HepG2 (cell line): Measurements from ENCODE around the gene SLC15A5. TPM values are rescaled to one million over a fixed set of nuclear protein-coding genes. Genes with fewer than 3 reads are reported as not detected.

Experiments used
- ATAC-seq: fragments of 200-7000 bp; cut with Tn5 transposase; 3 replicates; pipeline ENCODE4 v1.9.1; 2020; ENCODE audit warnings: mild to moderate bottlenecking, moderate library complexity
- BruUV-seq: library from RNA; stranded (reverse); fragments of 400-500 nt; replicated peaks from 2 replicates; lab custom pipeline; 2021; lab: Mats Ljungman, UMichigan
- CTCF ChIA-PET: fragments of 300-600 bp; formaldehyde crosslinking; extraction: SDS; loops from one replicate; lab custom pipeline; 2021; ENCODE audit warnings: low total read pairs, inconsistent platforms, low intra/inter-chr PET ratio; lab: Yijun Ruan, JAX
- POLR2A ChIA-PET: fragments of 350-600 bp; sonication (Branson Sonifier 250); formaldehyde crosslinking; loops from one replicate; lab custom pipeline; 2020; ENCODE audit warnings: antibody characterized with exemption, inconsistent platforms; lab: Yijun Ruan, JAX
- DNase-seq: peaks from one replicate; pipeline ENCODE4 v3.0.0-alpha.2; 2015; ENCODE audit warnings: low spot score
- FAIRE-seq: peaks from 3 replicates; lab custom pipeline; 2011; peaks lifted over from hg19 to GRCh38; lab: Jason Lieb, UNC
- H2AFZ ChIP-seq: one replicate; pipeline ENCODE4 v1.6.1; 2011; ENCODE audit warnings: low read length, inconsistent platforms
- H3K27ac ChIP-seq: fragments of 300-600 bp; 3 replicates; pipeline ENCODE4 v1.8.0; 2011; ENCODE audit warnings: mixed run types, mild to moderate bottlenecking, mixed read lengths, low read length, inconsistent platforms; ENCODE audit not compliant: insufficient read depth; ENCODE audit errors: extremely low read length
- H3K27me3 ChIP-seq, 2 experiments: fragments of 200-600 bp in 1 of 2; 2 replicates in 1 of 2; 3 replicates in 1 of 2; pipeline versions ENCODE4 v1.6.0 to v1.8.0; 2011; ENCODE audit warnings: low read length in 2 of 2, mild to moderate bottlenecking in 2 of 2, moderate library complexity in 2 of 2, inconsistent platforms in 1 of 2; ENCODE audit not compliant: insufficient read depth in 2 of 2, control insufficient read depth in 1 of 2
- H3K36me3 ChIP-seq, 2 experiments: fragments of 200-600 bp in 1 of 2; replicated peaks in 1 of 2; 2 replicates in 1 of 2; 3 replicates in 1 of 2; pipeline versions ENCODE4 v1.5.1 to v1.8.0; 2011; ENCODE audit warnings: low read length in 2 of 2, inconsistent platforms in 1 of 2; ENCODE audit not compliant: insufficient read depth in 2 of 2, control insufficient read depth in 1 of 2
- H3K4me1 ChIP-seq: 2 replicates; pipeline ENCODE4 v1.5.1; 2012; ENCODE audit warnings: low read length, inconsistent platforms; ENCODE audit not compliant: insufficient read depth
- H3K4me2 ChIP-seq: 2 replicates; pipeline ENCODE4 v1.6.0; 2011; ENCODE audit warnings: low read depth, low read length, inconsistent platforms
- H3K4me3 ChIP-seq, 3 experiments: fragments of 200-600 bp in 1 of 3; sonication (generic), shearing (Covaris generic) in 1 of 3; replicated peaks in 1 of 3; 2 replicates each; pipeline ENCODE4 v1.5.1; 2011 to 2016; ENCODE audit warnings: low read length in 3 of 3, inconsistent platforms in 2 of 3, low read depth in 2 of 3, mild to moderate bottlenecking in 2 of 3, control low read depth in 1 of 3, mixed read lengths in 1 of 3; ENCODE audit not compliant: insufficient read depth in 1 of 3
- H3K79me2 ChIP-seq: one replicate; pipeline ENCODE4 v1.6.1; 2011; ENCODE audit warnings: low read length, inconsistent platforms; ENCODE audit not compliant: insufficient read depth
- H3K9ac ChIP-seq: 2 replicates; pipeline ENCODE4 v1.6.0; 2011; ENCODE audit warnings: mild to moderate bottlenecking, low read depth, low read length, inconsistent platforms; ENCODE audit not compliant: insufficient read depth
- H3K9me3 ChIP-seq: 2 replicates; pipeline ENCODE4 v1.5.1; 2012; ENCODE audit warnings: mild to moderate bottlenecking, low read length
- H4K20me1 ChIP-seq: 2 replicates; pipeline ENCODE4 v1.6.0; 2011; ENCODE audit warnings: inconsistent platforms, mild to moderate bottlenecking, low read length, moderate library complexity; ENCODE audit not compliant: insufficient read depth
- BHLHE40 ChIP-seq: IDR thresholded peaks from 2 replicates; pipeline ENCODE4 v1.6.1; 2011; ENCODE audit warnings: low read length, improper control_type of control experiment
- CENPT ChIP-seq: sonication (generic); formaldehyde crosslinking; IDR thresholded peaks from 2 replicates; pipeline ENCODE4 v1.8.0; 2022; ENCODE audit warnings: low read depth, mild to moderate bottlenecking, moderate library complexity, missing genetic modification reagents
- NBN ChIP-seq: fragments of 450-650 bp; conservative IDR thresholded peaks from 2 replicates; pipeline ENCODE4 v1.6.1; 2017
- NCOA5 ChIP-seq: sonication (generic); formaldehyde crosslinking; IDR thresholded peaks from 2 replicates; pipeline ENCODE4 v1.4.0; 2020; ENCODE audit warnings: missing genetic modification reagents
- SKI ChIP-seq: fragments of 450-650 bp; IDR thresholded peaks from one replicate; pipeline ENCODE4 v1.6.1; 2018; ENCODE audit warnings: mild to moderate bottlenecking; ENCODE audit not compliant: partially characterized antibody
- SOX5 ChIP-seq: IDR thresholded peaks from 2 replicates; pipeline ENCODE4 v1.6.1; 2016; ENCODE audit warnings: borderline replicate concordance
- SP2 ChIP-seq: sonication (generic); formaldehyde crosslinking; IDR thresholded peaks from 2 replicates; pipeline ENCODE4 v1.5.1; 2020; ENCODE audit warnings: mild to moderate bottlenecking, missing genetic modification reagents
- U2AF1 ChIP-seq: fragments of 200-400 bp; formaldehyde crosslinking; optimal IDR thresholded peaks from 2 replicates; pipeline ENCODE3; 2017; ENCODE audit warnings: mild to moderate bottlenecking, low read depth, low read length
- ZFP62 ChIP-seq: sonication (generic); formaldehyde crosslinking; IDR thresholded peaks from 2 replicates; pipeline ENCODE4 v1.4.0; 2020; ENCODE audit warnings: missing genetic modification reagents
- ZNF124 ChIP-seq: sonication (generic); formaldehyde crosslinking; IDR thresholded peaks from 2 replicates; pipeline ENCODE4 v1.4.0; 2020; ENCODE audit warnings: missing genetic modification reagents
- ZNF235 ChIP-seq: sonication (generic); formaldehyde crosslinking; IDR thresholded peaks from 2 replicates; pipeline ENCODE4 v1.8.1; 2023; ENCODE audit warnings: mild to moderate bottlenecking, missing genetic modification reagents, borderline replicate concordance
- ZNF430 ChIP-seq: sonication (generic); formaldehyde crosslinking; IDR thresholded peaks from 2 replicates; pipeline ENCODE4 v1.9.0; 2021; ENCODE audit warnings: mild to moderate bottlenecking, missing genetic modification reagents
- ZNF441 ChIP-seq: sonication (generic); formaldehyde crosslinking; IDR thresholded peaks from 2 replicates; pipeline ENCODE4 v1.7.0; 2021; ENCODE audit warnings: missing genetic modification reagents, borderline replicate concordance
- ZNF749 ChIP-seq: sonication (generic); formaldehyde crosslinking; IDR thresholded peaks from 2 replicates; pipeline ENCODE4 v1.8.0; 2022; ENCODE audit warnings: mild to moderate bottlenecking, missing genetic modification reagents, moderate library complexity, borderline replicate concordance
- ZNF790 ChIP-seq: sonication (generic); formaldehyde crosslinking; IDR thresholded peaks from 2 replicates; pipeline ENCODE4 v1.8.0; 2022; ENCODE audit warnings: missing genetic modification reagents, mild to moderate bottlenecking, borderline replicate concordance
- ZNF83 ChIP-seq: sonication (generic); formaldehyde crosslinking; IDR thresholded peaks from 2 replicates; pipeline ENCODE4 v1.4.0; 2020; ENCODE audit warnings: missing genetic modification reagents, mild to moderate bottlenecking, borderline replicate concordance
- WGBS: methylation state at CpG from one replicate; pipeline ENCODE4 v1.1.6; 2017; ENCODE audit warnings: low lambda C conversion rate; 5-methylcytosine and 5-hydroxymethylcytosine counted together
- in situ Hi-C: cut with HindIII; loops from 2 replicates; pipeline ENCODE4 v1.10.0; 2017; ENCODE audit warnings: low pct_unique_long_range_greater_than_20kb; ENCODE audit not compliant: extremely low pct_ligation_motif_present
- intact Hi-C: fragments of 100-400 bp; cut with micrococcal nuclease; formaldehyde crosslinking; loops from one replicate; pipeline ENCODE4 v1.10.0; 2022; ENCODE audit not compliant: unreplicated experiment
- polyA plus RNA-seq, 8 experiments: library from polyadenylated mRNA; depleted of rRNA in 3 of 8; stranded (reverse) in 7 of 8; unstranded in 1 of 8; fragments of >200 nt; fragmentation: Illumina TruSeq in 4 of 8; extraction: Trizol in 4 of 8; gene quantifications; 2 replicates each; pipeline versions ENCODE4 v1.2.1 to v1.2.3, GENCODE V29; 2011 to 2016; ENCODE audit warnings: low read depth in 4 of 8, missing spikeins in 1 of 8, mixed read lengths in 1 of 8; ENCODE audit not compliant: insufficient read depth in 1 of 8
- total RNA-seq, 5 experiments: library from RNA; depleted of rRNA; stranded (reverse); fragments of >200 nt; fragmentation: Illumina TruSeq; extraction: Trizol; gene quantifications; 2 replicates each; pipeline ENCODE4 v1.2.3, GENCODE V29; 2016; ENCODE audit warnings: low read depth in 1 of 5
- TF ChIP-seq, protein P1 (sequence below): sonication (generic); formaldehyde crosslinking; IDR thresholded peaks from 2 replicates; pipeline ENCODE4 v1.5.0; 2020; ENCODE audit warnings: missing genetic modification reagents, mild to moderate bottlenecking, borderline replicate concordance
- TF ChIP-seq, protein P2 (sequence below): sonication (generic); IDR thresholded peaks from 2 replicates; pipeline ENCODE4 v1.6.1; 2016; ENCODE audit warnings: low read depth, borderline replicate concordance
- TF ChIP-seq, protein P3 (sequence below): sonication (generic); formaldehyde crosslinking; IDR thresholded peaks from 2 replicates; pipeline ENCODE4 v1.5.1; 2020; ENCODE audit warnings: missing genetic modification reagents, mild to moderate bottlenecking, borderline replicate concordance
- TF ChIP-seq, protein P4 (sequence below): sonication (generic); formaldehyde crosslinking; conservative IDR thresholded peaks from 2 replicates; pipeline ENCODE4 v1.5.0; 2020; ENCODE audit warnings: missing genetic modification reagents

SLC15A5 gene
- total and polyA plus RNA-seq, 2 of the 13 experiments (the other 11 are each of a cell fraction or from before 2014, with no cell fraction given): not detected

DNA sequence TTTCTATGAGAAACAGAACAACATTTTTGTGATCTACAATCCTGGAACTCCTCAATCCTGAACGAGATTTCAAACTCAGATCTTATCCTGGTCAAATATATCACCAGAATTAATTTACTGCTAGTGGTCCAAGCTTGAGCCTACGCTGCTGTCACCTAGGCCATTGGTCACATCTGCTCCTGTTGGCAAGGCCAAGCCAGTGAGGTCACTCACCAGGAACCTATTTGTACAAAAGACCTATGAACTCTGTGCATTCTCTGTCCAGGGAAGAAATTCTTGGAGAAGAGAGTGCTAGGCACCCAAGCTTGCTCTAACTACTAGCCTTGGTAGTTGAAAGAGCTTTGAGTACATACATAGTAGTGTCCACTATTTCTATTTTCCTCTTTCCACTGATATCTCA lies 106.1 kb downstream of the SLC15A5 start:
- H3K4me2 ChIP-seq: no peak overlapping the region
- H3K27me3 ChIP-seq: peaks cover 0 to 4% of the 10 kb centered on the region in 2 experiments; a peak in 2 of 5 replicates
- intact Hi-C loops (no loop called here), in situ Hi-C loops (no loop called here)
- H3K27ac ChIP-seq: no peak overlapping the region
- H3K9me3 ChIP-seq: no peaks in the 10 kb centered on the region
- no TSS peak for BruUV-seq
- no peaks in the 10 kb centered on the region for H3K4me1 ChIP-seq
- CTCF ChIA-PET: no interaction called here
- no peak overlapping the region for H2AFZ ChIP-seq
- no peak for DNase-seq
- WGBS: 19% methylated on average over 2 of the region's 2 CpGs
- POLR2A ChIA-PET: no interaction called here
- TF ChIP-seq, protein P1, sequence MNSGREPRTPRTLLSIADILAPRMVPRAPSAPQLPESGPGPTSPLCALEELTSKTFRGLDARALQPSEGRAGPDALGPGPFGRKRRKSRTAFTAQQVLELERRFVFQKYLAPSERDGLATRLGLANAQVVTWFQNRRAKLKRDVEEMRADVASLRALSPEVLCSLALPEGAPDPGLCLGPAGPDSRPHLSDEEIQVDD (CRISPR knock-in tag): no peak
- TF ChIP-seq CENPT (CRISPR knock-in tag): no peak
- TF ChIP-seq NCOA5 (CRISPR knock-in tag): no peak
- no peak for TF ChIP-seq ZNF441 (CRISPR knock-in tag)
- no peak for TF ChIP-seq SOX5 (CRISPR knock-in tag)
- no peak for TF ChIP-seq ZNF83 (CRISPR knock-in tag)
- TF ChIP-seq ZNF749: no peak
- TF ChIP-seq, protein P2, sequence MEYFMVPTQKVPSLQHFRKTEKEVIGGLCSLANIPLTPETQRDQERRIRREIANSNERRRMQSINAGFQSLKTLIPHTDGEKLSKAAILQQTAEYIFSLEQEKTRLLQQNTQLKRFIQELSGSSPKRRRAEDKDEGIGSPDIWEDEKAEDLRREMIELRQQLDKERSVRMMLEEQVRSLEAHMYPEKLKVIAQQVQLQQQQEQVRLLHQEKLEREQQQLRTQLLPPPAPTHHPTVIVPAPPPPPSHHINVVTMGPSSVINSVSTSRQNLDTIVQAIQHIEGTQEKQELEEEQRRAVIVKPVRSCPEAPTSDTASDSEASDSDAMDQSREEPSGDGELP: no peak
- TF ChIP-seq, protein P3, sequence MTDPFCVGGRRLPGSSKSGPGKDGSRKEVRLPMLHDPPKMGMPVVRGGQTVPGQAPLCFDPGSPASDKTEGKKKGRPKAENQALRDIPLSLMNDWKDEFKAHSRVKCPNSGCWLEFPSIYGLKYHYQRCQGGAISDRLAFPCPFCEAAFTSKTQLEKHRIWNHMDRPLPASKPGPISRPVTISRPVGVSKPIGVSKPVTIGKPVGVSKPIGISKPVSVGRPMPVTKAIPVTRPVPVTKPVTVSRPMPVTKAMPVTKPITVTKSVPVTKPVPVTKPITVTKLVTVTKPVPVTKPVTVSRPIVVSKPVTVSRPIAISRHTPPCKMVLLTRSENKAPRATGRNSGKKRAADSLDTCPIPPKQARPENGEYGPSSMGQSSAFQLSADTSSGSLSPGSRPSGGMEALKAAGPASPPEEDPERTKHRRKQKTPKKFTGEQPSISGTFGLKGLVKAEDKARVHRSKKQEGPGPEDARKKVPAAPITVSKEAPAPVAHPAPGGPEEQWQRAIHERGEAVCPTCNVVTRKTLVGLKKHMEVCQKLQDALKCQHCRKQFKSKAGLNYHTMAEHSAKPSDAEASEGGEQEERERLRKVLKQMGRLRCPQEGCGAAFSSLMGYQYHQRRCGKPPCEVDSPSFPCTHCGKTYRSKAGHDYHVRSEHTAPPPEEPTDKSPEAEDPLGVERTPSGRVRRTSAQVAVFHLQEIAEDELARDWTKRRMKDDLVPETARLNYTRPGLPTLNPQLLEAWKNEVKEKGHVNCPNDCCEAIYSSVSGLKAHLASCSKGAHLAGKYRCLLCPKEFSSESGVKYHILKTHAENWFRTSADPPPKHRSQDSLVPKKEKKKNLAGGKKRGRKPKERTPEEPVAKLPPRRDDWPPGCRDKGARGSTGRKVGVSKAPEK (CRISPR knock-in tag): no peak
- TF ChIP-seq, protein P4, sequence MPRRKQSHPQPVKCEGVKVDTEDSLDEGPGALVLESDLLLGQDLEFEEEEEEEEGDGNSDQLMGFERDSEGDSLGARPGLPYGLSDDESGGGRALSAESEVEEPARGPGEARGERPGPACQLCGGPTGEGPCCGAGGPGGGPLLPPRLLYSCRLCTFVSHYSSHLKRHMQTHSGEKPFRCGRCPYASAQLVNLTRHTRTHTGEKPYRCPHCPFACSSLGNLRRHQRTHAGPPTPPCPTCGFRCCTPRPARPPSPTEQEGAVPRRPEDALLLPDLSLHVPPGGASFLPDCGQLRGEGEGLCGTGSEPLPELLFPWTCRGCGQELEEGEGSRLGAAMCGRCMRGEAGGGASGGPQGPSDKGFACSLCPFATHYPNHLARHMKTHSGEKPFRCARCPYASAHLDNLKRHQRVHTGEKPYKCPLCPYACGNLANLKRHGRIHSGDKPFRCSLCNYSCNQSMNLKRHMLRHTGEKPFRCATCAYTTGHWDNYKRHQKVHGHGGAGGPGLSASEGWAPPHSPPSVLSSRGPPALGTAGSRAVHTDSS (CRISPR knock-in tag): no peak
- TF ChIP-seq ZNF790: no peak
- no peak for TF ChIP-seq SP2 (CRISPR knock-in tag)
- no peak for TF ChIP-seq NBN
- no peak for TF ChIP-seq ZNF124 (CRISPR knock-in tag)
- TF ChIP-seq BHLHE40: no peak
- TF ChIP-seq U2AF1: no peak
- no peak for TF ChIP-seq ZNF235 (CRISPR knock-in tag)
- TF ChIP-seq SKI: no peak
- TF ChIP-seq ZNF430 (CRISPR knock-in tag): no peak
- no peak for TF ChIP-seq ZFP62
- no peaks in the 10 kb centered on the region for H3K79me2 ChIP-seq
- no peak overlapping the region for H3K9ac ChIP-seq
- no peaks in the 10 kb centered on the region for H4K20me1 ChIP-seq
- no peak for FAIRE-seq
- ATAC-seq: no peak
- H3K36me3 ChIP-seq: no peaks in the 10 kb centered on the region
- no peak overlapping the region for H3K4me3 ChIP-seq
